Liver (tissue), 9 donors: ENCODE measurements around the gene AKNA. TPM values are rescaled to one million over a fixed set of nuclear protein-coding genes. Genes with fewer than 3 reads are reported as not detected.

Experiments used
- DNase-seq: peaks from one replicate; pipeline ENCODE4 v3.0.0-alpha.2; 2017; ENCODE audit warnings: low spot score
- H3K27ac ChIP-seq, 2 donors: one replicate each; pipeline ENCODE4 v1.7.0; 2013; ENCODE audit warnings: inconsistent platforms in 2 of 2, low read length in 2 of 2, control low read depth in 1 of 2, low read depth in 1 of 2, mild to moderate bottlenecking in 1 of 2
- H3K27me3 ChIP-seq, 4 donors: one replicate each; pipeline versions ENCODE4 v1.6.1 to v1.7.0; 2013; ENCODE audit warnings: low read length in 3 of 4, inconsistent platforms in 1 of 4, mild to moderate bottlenecking in 1 of 4, moderate library complexity in 1 of 4; ENCODE audit not compliant: control insufficient read depth in 4 of 4, insufficient read depth in 4 of 4
- H3K36me3 ChIP-seq, 4 donors: one replicate each; pipeline versions ENCODE4 v1.6.1 to v1.7.0; 2013; ENCODE audit warnings: low read length in 3 of 4, mild to moderate bottlenecking in 3 of 4, low read depth in 1 of 4, moderate library complexity in 1 of 4; ENCODE audit not compliant: control insufficient read depth in 4 of 4, insufficient read depth in 3 of 4
- H3K4me1 ChIP-seq, 4 donors: one replicate each; pipeline versions ENCODE4 v1.6.1 to v1.7.0; 2013; ENCODE audit warnings: low read length in 3 of 4, mild to moderate bottlenecking in 3 of 4, moderate library complexity in 1 of 4; ENCODE audit not compliant: control insufficient read depth in 4 of 4, insufficient read depth in 4 of 4
- H3K4me3 ChIP-seq, 3 donors: one replicate each; pipeline versions ENCODE4 v1.6.1 to v1.7.0; 2013; ENCODE audit warnings: low read length in 3 of 3, control low read depth in 1 of 3, low read depth in 1 of 3, mild to moderate bottlenecking in 1 of 3
- H3K9ac ChIP-seq, 2 donors: one replicate each; pipeline ENCODE4 v1.7.0; 2013; ENCODE audit warnings: low read length in 2 of 2, mild to moderate bottlenecking in 2 of 2, moderate library complexity in 2 of 2, control low read depth in 1 of 2, low read depth in 1 of 2
- H3K9me3 ChIP-seq, 4 donors: one replicate each; pipeline versions ENCODE4 v1.6.1 to v1.7.0; 2013; ENCODE audit warnings: low read length in 3 of 4; ENCODE audit not compliant: control insufficient read depth in 4 of 4
- CTCF ChIP-seq: fragments of 150-350 bp; IDR thresholded peaks from 2 replicates; pipeline ENCODE4 v1.5.1; 2017; ENCODE audit warnings: improper control_type of control experiment, low read depth, low read length; ENCODE audit not compliant: missing input control
- EGR1 ChIP-seq, 2 donors: IDR thresholded peaks; 2 replicates each; pipeline ENCODE4 v1.6.1; 2016 to 2018; ENCODE audit warnings: antibody characterized with exemption in 2 of 2, low read depth in 2 of 2
- FOXA1 ChIP-seq: IDR thresholded peaks from 2 replicates; pipeline ENCODE4 v1.6.1; 2016; ENCODE audit warnings: antibody characterized with exemption
- FOXA2 ChIP-seq: IDR thresholded peaks from 2 replicates; pipeline ENCODE4 v1.6.1; 2016; ENCODE audit warnings: antibody characterized with exemption
- GABPA ChIP-seq, 2 donors: IDR thresholded peaks in 1 of 2; conservative IDR thresholded peaks in 1 of 2; 2 replicates each; pipeline ENCODE4 v1.6.1; 2016; ENCODE audit warnings: antibody characterized with exemption in 2 of 2, mild to moderate bottlenecking in 1 of 2, moderate library complexity in 1 of 2
- HNF4A ChIP-seq, 2 donors: conservative IDR thresholded peaks; 2 replicates each; pipeline ENCODE4 v1.6.1; 2016; ENCODE audit warnings: antibody characterized with exemption in 2 of 2, mild to moderate bottlenecking in 2 of 2
- HNF4G ChIP-seq: IDR thresholded peaks from 2 replicates; pipeline ENCODE4 v1.6.1; 2016; ENCODE audit warnings: antibody characterized with exemption
- JUND ChIP-seq, 2 donors: IDR thresholded peaks; 2 replicates each; pipeline ENCODE4 v1.6.1; 2016; ENCODE audit warnings: antibody characterized with exemption in 2 of 2
- MAX ChIP-seq: IDR thresholded peaks from 2 replicates; pipeline ENCODE4 v1.6.1; 2016; ENCODE audit warnings: antibody characterized with exemption
- NR2F2 ChIP-seq: IDR thresholded peaks from 2 replicates; pipeline ENCODE4 v1.6.1; 2016; ENCODE audit warnings: antibody characterized with exemption
- RAD21 ChIP-seq, 2 donors: IDR thresholded peaks; 2 replicates each; pipeline ENCODE4 v1.6.1; 2016; ENCODE audit warnings: antibody characterized with exemption in 2 of 2, mild to moderate bottlenecking in 2 of 2
- REST ChIP-seq: IDR thresholded peaks from 2 replicates; pipeline ENCODE4 v1.6.1; 2016; ENCODE audit warnings: antibody characterized with exemption, mild to moderate bottlenecking
- SP1 ChIP-seq: IDR thresholded peaks from 2 replicates; pipeline ENCODE4 v1.6.1; 2018; ENCODE audit warnings: antibody characterized with exemption, mild to moderate bottlenecking
- TAF1 ChIP-seq: conservative IDR thresholded peaks from 2 replicates; pipeline ENCODE4 v1.6.1; 2016; ENCODE audit warnings: antibody characterized with exemption, mild to moderate bottlenecking
- YY1 ChIP-seq: IDR thresholded peaks from 2 replicates; pipeline ENCODE4 v1.6.1; 2016; ENCODE audit warnings: antibody characterized with exemption, mild to moderate bottlenecking
- ZBTB33 ChIP-seq: IDR thresholded peaks from 2 replicates; pipeline ENCODE4 v1.6.1; 2016; ENCODE audit warnings: antibody characterized with exemption
- WGBS: extraction: QIAGEN DNeasy Blood & Tissue Kit; methylation state at CpG from one replicate; pipeline ENCODE4 v1.1.7; 2013; 5-methylcytosine and 5-hydroxymethylcytosine counted together
- polyA plus RNA-seq, 2 donors: library from polyadenylated mRNA; stranded (reverse) in 1 of 2; unstranded in 1 of 2; fragments of 200-250 nt in 1 of 2; fragments of >200 nt in 1 of 2; fragmentation: Nextera tagmentation in 1 of 2; extraction: Ambion mirVana in 1 of 2; gene quantifications; one replicate each; pipeline versions ENCODE4 v1.2.1 to v1.2.3, GENCODE V29; 2013 to 2015
- total RNA-seq, 2 donors: library from RNA; depleted of rRNA; stranded (reverse); fragments of >200 nt; gene quantifications; one replicate each; pipeline ENCODE4 v1.2.3, GENCODE V29; 2014
- donor health status: healthy.
- donor health status: healthy.
- donor health status: healthy.
- donor health status: healthy.
- donor health status: healthy.

The AKNA gene
- total and polyA plus RNA-seq, 4 donors = 4.2 to 31.7 (median 6.9) TPM

- 90% methylated on average over 6 of the region's 6 CpGs for WGBS
- Histone ChIP-seq H3K36me3 (no peaks in the 10 kb centered on the region), H3K4me3 (no peak overlapping the region), H3K27ac (no peak overlapping the region), H3K4me1 (no peaks in the 10 kb centered on the region), H3K9ac (no peak overlapping the region), H3K27me3 (no peaks in the 10 kb centered on the region), H3K9me3 (no peaks in the 10 kb centered on the region)
- TF ChIP-seq RAD21 (IDR thresholded peaks at IDR 0.05) (no peak), GABPA (IDR thresholded peaks at IDR 0.05 in 1 of 2, conservative IDR thresholded peaks at IDR 0.05 in 1 of 2) (no peak), CTCF (no peak), HNF4G (no peak), EGR1 (IDR thresholded peaks at IDR 0.05; ENCODE audit: low read depth in 2 of 2) (no peak), ZBTB33 (no peak), YY1 (no peak), FOXA1 (no peak), HNF4A (conservative IDR thresholded peaks at IDR 0.05) (no peak)
- DNase-seq = no peak
These were observed 30.3 kb upstream of the AKNA start for GRCh38 chr9:114418053-114418452.

GRCh38 chr9:114417511-114417910 lies 29.7 kb upstream of the AKNA start:
- Histone ChIP-seq H3K27me3 (no peaks in the 10 kb centered on the region), H3K27ac (no peak overlapping the region), H3K9me3 (no peaks in the 10 kb centered on the region), H3K4me3 (no peak overlapping the region), H3K9ac (no peak overlapping the region), H3K4me1 (no peaks in the 10 kb centered on the region), H3K36me3 (no peaks in the 10 kb centered on the region)
- TF ChIP-seq JUND (IDR thresholded peaks at IDR 0.05) (no peak), MAX (no peak), EGR1 (IDR thresholded peaks at IDR 0.05; ENCODE audit: low read depth in 2 of 2) (no peak), SP1 (no peak), FOXA1 (no peak), TAF1 (no peak), FOXA2 (no peak), NR2F2 (no peak), REST (no peak)
- WGBS = 88% methylated on average over 3 of the region's 3 CpGs
- DNase-seq = no peak
